ENCODE measurements around the gene PNPLA5.

Gene PNPLA5

DNA sequence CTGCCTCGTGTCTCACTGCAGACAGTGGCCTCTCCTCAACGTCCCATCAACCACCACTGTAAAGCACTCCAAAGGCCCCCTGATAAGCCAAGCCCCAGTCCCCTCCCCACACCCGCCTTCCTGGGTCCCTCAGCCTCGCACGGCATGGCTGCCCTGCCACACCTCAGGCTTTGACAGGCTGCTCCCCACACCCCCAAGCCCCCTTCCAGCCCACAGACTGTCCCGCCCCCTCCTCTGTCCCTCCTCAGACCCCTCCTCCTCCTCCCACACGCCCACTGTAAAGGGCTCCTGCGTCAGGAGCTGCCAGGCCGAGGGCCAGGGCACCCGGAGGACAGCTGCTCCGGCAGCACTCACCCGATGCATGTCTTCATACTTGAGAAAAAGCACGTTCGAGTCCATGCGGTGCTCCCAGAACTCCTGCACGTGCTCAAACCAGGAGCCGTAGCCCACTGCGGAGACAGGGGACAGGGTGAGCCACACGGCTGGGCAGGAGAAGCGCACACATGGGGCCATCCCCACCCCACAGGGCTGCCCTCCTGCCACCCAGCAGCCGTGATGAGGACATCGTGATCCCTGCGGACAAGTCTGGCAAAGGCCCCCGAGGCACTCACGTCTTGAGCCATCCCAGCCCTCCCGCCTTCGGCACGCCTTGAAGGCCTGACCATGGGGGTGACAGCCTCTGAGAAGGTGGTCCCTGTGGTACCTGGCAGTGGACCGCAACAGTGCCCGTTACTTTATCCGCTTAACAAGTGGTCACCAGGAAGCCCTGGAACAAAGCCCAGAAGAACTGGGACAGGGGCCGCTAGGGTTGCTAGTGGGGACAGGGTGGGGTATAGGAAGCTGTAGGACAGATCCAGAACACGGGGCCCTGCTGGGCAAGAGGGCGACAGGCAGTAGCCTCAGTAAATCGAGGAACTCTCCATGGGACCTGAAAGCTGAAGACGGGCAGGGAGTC is 58.2 kb downstream of the PNPLA5 start:
- DNase-seq: no peak

DNA sequence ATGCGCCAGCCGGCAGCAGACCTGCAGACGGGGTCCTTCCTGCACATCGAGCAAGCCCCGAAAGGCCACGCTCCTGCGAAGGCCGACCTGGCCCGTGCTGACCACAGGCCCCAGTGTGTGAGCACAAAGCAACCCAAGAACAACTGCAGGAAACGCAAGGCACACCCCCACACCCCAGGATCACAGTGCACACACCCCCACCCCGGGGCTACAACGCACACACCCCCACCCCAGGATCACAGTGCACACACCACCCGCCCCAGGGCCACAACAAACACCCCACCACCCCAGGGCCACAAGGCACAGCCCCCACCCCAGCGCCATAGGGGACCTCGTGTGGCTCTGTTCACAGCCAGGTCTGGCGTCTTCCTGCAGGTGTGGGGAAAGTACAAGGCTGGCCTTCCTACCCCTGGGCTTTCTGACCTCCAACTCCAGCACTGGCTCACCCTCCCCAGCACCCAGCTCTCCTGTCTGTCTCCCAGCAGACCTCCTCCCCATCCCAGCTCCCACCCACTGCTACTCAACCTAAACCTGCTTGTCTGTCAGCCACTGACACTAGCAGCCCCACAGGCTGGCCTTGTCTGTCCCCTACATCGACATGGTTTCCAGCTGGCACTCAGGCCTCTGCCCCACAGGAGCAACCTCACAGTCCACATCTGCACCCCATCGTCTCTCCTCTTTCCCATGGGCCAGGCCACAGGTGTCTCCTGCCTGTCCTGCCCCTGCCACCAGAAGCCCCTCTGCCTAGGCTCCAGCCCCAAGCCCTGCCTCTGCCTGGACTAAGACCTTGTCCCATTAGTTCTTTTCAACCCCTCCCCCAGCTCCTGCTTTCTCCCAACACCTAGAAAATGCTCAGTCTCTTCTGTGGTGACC is 59.2 kb downstream of the PNPLA5 start:
- DNase-seq: no peak

DNA sequence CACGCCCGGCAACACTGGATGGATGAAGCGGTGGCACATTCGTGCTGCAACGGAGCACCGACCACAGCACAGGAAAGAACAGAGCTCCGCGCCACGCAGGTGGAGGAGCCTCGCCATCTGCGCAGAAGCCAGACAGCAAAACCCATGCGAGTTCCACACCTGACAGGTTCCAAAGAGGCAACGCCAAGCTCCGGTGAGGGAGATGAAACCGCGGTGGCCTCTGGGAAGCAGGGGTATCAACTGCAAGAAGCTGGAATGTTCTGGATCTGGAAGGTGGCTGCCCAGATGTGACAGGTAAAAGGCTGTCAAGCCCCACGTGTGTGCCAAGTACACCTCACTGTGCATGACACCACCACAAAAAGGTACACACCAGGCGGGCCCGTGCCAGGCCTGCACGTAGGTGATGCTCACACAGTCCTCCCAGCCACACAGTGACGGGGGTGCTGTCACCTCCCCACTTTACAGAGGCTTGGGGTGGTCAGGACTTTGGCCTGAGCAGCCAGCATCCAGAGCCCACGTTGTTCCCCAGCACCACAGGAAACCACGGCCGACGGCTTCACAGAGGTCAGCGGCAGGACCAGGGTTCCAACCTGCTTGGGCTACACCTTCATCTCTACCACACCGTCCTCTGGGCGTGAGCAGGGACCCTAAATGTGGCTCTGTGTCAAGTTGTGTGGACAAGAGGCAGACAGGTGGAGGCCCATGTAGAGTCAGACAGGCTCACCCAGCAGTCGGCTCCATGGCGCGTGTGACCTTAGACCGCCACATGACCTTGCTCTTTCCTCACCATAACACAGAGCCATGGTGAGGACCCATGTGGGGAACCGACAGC is 60.0 kb downstream of the PNPLA5 start:
- no peak for DNase-seq

DNA sequence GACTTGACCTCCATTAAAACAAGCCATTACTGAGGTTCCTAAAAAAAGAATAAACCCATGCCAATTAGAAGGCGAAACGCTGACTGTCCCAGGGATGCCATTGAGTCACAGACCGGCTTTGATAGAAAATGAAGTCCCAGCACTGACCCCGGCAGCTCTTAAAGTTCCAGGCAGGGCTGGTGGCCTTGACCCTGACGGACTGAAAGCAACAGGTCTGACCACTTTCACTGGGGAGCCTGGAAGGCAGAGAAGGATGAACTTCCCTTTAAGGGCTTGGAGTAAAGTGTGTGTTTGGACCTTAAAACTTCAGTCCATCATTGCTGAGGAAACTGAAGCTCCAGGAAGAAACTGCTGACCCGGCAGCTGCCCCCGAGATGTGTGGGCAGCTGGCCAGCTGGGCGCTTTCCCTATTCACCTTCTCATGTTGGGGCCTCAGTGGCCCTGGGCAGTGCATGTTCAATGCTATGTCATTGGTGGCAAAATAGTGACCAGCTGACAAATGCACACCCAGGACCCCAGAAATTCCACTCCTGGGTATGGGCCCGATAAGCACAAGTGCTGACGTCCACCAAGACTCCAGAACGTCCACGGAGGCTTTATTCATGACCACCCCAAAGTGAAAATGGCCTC is 60.8 kb downstream of the PNPLA5 start:
- DNase-seq: no peak

DNA sequence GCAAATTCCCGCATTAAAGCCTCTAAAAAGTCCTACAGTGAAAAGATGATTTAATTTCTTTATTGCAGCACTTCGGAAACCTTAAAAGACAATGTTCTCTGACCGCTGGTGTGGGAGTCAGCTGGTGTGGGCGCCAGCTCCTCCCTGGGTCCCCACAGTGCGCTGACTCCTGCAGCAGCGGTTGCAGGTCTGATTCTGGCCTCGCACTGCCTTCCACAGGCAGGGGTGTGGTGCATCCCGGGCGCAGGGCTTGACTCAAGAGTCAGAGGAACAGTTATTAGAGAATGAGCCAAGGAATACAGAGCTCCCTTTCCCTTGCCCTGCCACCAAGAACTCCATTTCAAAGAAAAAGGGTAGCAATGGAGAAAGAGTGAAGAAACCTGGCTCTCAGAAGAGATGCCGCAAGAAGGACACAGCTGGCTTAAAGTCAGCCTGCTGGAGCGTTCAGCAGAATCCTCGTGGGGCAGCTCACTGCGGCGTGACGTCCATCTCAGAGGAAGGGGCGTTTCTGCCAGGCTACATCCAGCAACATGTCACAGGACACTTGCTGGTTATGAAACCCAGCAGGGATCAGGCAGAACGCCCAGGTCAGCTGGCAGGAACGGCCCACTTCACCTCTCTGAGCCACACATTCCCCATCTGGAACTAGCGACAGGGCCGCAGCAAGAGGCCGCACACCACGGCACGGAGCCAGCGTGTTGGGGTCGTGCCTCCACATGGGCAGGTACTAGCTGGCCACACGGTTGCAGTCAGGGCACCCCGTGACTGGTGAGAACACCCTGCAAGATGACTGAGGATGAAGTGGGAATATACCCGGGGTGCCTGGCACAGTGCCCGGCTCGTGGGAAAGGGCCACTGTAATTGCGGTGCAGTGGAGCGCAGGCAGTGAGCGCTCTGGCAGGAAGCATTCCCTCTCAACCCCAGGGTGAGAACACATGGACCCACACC is 61.6 kb downstream of the PNPLA5 start:
- DNase-seq: no peak

Measured in Kasumi-1 (cell line).